Measurements from ENCODE around the gene CDR2. TPM values are rescaled to one million over a fixed set of nuclear protein-coding genes. Genes with fewer than 3 reads are reported as not detected.

The CDR2 gene
- total RNA-seq, 1 donor from 2014 or later: 16.2 TPM

- Histone ChIP-seq H3K9me3 (no peaks in the 10 kb centered on the region), H3K27ac (no peak overlapping the region), H3K36me3 (peaks cover 100% of the 10 kb centered on the region), H3K27me3 (ENCODE audit: low read depth) (no peaks in the 10 kb centered on the region), H3K4me1 (no peaks in the 10 kb centered on the region), H3K4me3 (no peak overlapping the region)
- no peak for DNase-seq
- intact Hi-C loops (cut with DNase I): no loop called here
- ATAC-seq: no peak
- no peak for TF ChIP-seq CTCF (IDR thresholded peaks at IDR 0.05)
Observed at GRCh38 chr16:22313876-22314470, 60.4 kb downstream of the CDR2 start.

GRCh38 chr16:22312897-22313781, 61.3 kb downstream of the CDR2 start:
- Histone ChIP-seq H3K4me1 (no peaks in the 10 kb centered on the region), H3K27ac (no peak overlapping the region), H3K36me3 (peaks cover 100% of the 10 kb centered on the region), H3K27me3 (ENCODE audit: low read depth) (no peaks in the 10 kb centered on the region), H3K4me3 (no peak overlapping the region), H3K9me3 (no peaks in the 10 kb centered on the region)
- no peak for TF ChIP-seq CTCF (IDR thresholded peaks at IDR 0.05)
- ATAC-seq: no peak
- no peak for DNase-seq
- intact Hi-C loops (cut with DNase I): no loop called here

DNA sequence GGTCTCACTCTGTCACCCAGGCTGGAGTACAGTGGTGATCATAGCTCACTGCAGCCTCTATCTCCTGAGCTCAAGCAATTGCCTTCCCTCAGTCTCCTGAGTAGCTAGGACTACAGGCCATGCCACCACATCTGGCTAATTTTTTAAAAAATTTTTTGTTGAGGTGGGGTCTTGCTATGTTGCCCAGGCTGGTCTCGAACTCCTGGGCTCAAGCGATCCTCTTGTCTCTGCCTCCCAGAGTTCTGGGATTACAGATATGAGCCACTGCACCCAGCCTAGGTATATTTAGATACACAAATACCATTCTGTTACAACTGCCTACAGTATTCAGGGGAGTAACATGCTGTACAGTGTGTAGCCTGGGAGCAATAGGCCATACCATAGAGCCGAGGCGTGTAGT, 62.9 kb downstream of the CDR2 start:
- peaks cover 100% of the 10 kb centered on the region for H3K36me3 ChIP-seq
- intact Hi-C loops (cut with DNase I): no loop called here
- no peak overlapping the region for H3K27ac ChIP-seq
- no peaks in the 10 kb centered on the region for H3K4me1 ChIP-seq
- H3K4me3 ChIP-seq: no peak overlapping the region
- ATAC-seq (no peak), DNase-seq (no peak)
- H3K9me3 ChIP-seq: no peaks in the 10 kb centered on the region
- H3K27me3 ChIP-seq (ENCODE audit: low read depth): no peaks in the 10 kb centered on the region
- TF ChIP-seq CTCF (IDR thresholded peaks at IDR 0.05): no peak

GRCh38 chr16:22308824-22309520, 65.4 kb downstream of the CDR2 start:
- TF ChIP-seq CTCF (IDR thresholded peaks at IDR 0.05): no peak
- Histone ChIP-seq H3K9me3 (no peaks in the 10 kb centered on the region), H3K4me3 (no peak overlapping the region), H3K36me3 (peaks cover 100% of the 10 kb centered on the region), H3K27ac (no peak overlapping the region), H3K4me1 (no peaks in the 10 kb centered on the region), H3K27me3 (ENCODE audit: low read depth) (no peaks in the 10 kb centered on the region)
- ATAC-seq (no peak), DNase-seq (no peak)
- intact Hi-C loops (cut with DNase I): no loop called here

DNA sequence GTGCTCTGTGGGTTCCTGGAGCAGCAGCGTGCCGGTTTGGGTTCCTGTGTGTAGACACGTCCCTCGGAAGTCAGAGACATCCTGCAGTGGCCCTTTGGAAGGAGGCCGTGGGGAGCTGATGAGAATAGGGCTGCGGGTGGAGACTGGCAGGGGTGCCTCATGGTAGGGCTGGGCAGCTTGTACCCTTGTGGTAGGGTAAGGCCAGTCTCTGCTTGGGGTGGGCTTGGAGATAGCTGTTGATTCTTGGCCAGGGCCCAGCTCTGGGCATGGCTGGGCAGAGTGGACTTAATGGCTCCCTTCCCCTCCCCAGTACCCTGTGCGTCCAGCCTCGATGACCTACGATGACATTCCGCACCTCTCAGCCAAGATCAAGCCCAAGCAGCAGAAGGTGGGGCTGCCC, 66.6 kb downstream of the CDR2 start:
- ATAC-seq (no peak), DNase-seq (no peak)
- H3K4me1 ChIP-seq: no peaks in the 10 kb centered on the region
- peaks cover 100% of the 10 kb centered on the region for H3K36me3 ChIP-seq
- intact Hi-C loops (cut with DNase I): no loop called here
- H3K4me3 ChIP-seq: no peak overlapping the region
- no peak for TF ChIP-seq CTCF (IDR thresholded peaks at IDR 0.05)
- no peaks in the 10 kb centered on the region for H3K27me3 ChIP-seq (ENCODE audit: low read depth)
- no peaks in the 10 kb centered on the region for H3K9me3 ChIP-seq
- no peak overlapping the region for H3K27ac ChIP-seq
